Cardiac muscle cell (in vitro differentiated cells and primary cell): ENCODE results near the gene JPH4. TPM values are rescaled to one million over a fixed set of nuclear protein-coding genes. Genes with fewer than 3 reads are reported as not detected.

Source experiments
- DNase-seq, 2 donors: peaks; one replicate each; pipeline versions ENCODE4 v3.0.0 to v3.0.0-alpha.2; 2010 to 2017; ENCODE audit warnings: low read depth in 1 of 2, low spot score in 1 of 2
- H3K27ac ChIP-seq: fragments of 200-600 bp; sonication (generic); 2 replicates; pipeline ENCODE4 v1.5.1; 2016
- H3K27me3 ChIP-seq: fragments of 200-600 bp; sonication (generic); 2 replicates; pipeline ENCODE4 v1.6.0; 2016; ENCODE audit warnings: control low read depth
- H3K36me3 ChIP-seq: fragments of 200-600 bp; sonication (generic); 2 replicates; pipeline ENCODE4 v1.5.1; 2016; ENCODE audit warnings: control low read depth
- H3K4me1 ChIP-seq: fragments of 200-600 bp; sonication (generic); 2 replicates; pipeline ENCODE4 v1.8.1; 2017; ENCODE audit warnings: low read depth, mild to moderate bottlenecking, mixed run types
- H3K4me3 ChIP-seq: fragments of 200-600 bp; sonication (generic); 2 replicates; pipeline ENCODE4 v1.5.1; 2016; ENCODE audit warnings: mild to moderate bottlenecking
- H3K9me3 ChIP-seq: fragments of 200-600 bp; sonication (generic); 2 replicates; pipeline ENCODE4 v1.5.1; 2017; ENCODE audit warnings: low read depth, mild to moderate bottlenecking, control low read depth
- polyA plus RNA-seq: library from polyadenylated mRNA; unstranded; fragments of >200 nt; fragmentation: Nextera tagmentation; extraction: Ambion mirVana; gene quantifications from 2 replicates; pipeline ENCODE4 v1.2.1, GENCODE V29; 2016
- total RNA-seq: library from RNA; depleted of rRNA; stranded (reverse); fragments of >200 nt; gene quantifications from 2 replicates; pipeline ENCODE4 v1.2.3, GENCODE V29; 2016
- TF ChIP-seq, protein P1 (sequence below): IDR thresholded peaks from 2 replicates; pipeline ENCODE4 v1.5.1; 2012; ENCODE audit warnings: low read depth, mild to moderate bottlenecking, low read length

Gene JPH4
- total and polyA plus RNA-seq, 2 experiments from 2014 or later: 0.53 to 0.63 TPM

DNA sequence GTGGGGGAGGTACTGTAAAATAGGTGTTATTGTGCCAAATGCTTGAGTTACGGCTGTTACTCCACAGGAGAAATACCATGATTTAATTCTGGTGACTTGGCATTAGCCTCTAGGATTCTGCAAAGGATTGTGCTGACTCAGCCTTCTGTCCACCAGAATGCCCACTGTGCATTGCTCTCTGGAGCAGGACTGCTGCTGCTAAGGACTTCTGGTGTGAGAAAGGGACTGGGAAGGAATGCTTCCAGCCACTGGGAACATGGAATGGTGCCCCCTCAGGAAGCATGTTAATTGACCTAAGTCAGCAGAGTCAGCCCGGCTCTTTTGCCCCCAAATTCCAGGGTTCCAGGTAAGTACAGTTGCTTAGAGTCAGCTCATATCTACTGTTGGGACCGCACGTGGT, 59.9 kb downstream of the JPH4 start:
- Histone ChIP-seq H3K9me3 (no peaks in the 10 kb centered on the region), H3K36me3 (no peaks in the 10 kb centered on the region), H3K27ac (no peak overlapping the region), H3K4me1 (peaks cover 5% of the 10 kb centered on the region), H3K27me3 (no peaks in the 10 kb centered on the region), H3K4me3 (no peak overlapping the region)
- DNase-seq: peak in 1 of 2 donors; percentile 42
- TF ChIP-seq, protein P1, sequence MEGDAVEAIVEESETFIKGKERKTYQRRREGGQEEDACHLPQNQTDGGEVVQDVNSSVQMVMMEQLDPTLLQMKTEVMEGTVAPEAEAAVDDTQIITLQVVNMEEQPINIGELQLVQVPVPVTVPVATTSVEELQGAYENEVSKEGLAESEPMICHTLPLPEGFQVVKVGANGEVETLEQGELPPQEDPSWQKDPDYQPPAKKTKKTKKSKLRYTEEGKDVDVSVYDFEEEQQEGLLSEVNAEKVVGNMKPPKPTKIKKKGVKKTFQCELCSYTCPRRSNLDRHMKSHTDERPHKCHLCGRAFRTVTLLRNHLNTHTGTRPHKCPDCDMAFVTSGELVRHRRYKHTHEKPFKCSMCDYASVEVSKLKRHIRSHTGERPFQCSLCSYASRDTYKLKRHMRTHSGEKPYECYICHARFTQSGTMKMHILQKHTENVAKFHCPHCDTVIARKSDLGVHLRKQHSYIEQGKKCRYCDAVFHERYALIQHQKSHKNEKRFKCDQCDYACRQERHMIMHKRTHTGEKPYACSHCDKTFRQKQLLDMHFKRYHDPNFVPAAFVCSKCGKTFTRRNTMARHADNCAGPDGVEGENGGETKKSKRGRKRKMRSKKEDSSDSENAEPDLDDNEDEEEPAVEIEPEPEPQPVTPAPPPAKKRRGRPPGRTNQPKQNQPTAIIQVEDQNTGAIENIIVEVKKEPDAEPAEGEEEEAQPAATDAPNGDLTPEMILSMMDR: no peak

Other genes with a start within 250 kb of the JPH4 start
- gene SLC22A17, start 225.9 kb downstream of the JPH4 start, total RNA-seq: 66.6 and 74.0 TPM in 2 replicates
- 43.8 and 55.1 TPM in 2 replicates for gene SLC22A17, start 225.9 kb downstream of the JPH4 start, polyA plus RNA-seq
- gene EFS, start 213.6 kb downstream of the JPH4 start, total RNA-seq: 20.5 and 36.6 TPM in 2 replicates
- 16.7 and 22.2 TPM in 2 replicates for gene EFS, start 213.6 kb downstream of the JPH4 start, polyA plus RNA-seq
- not detected in 2 replicates for gene IL25, start 206.0 kb downstream of the JPH4 start, total RNA-seq
- gene IL25, start 206.0 kb downstream of the JPH4 start, polyA plus RNA-seq: 3.2 and 7.9 TPM in 2 replicates
- gene CMTM5, start 201.7 kb downstream of the JPH4 start, total RNA-seq: 0.21 and 0.49 TPM in 2 replicates
- gene CMTM5, start 201.7 kb downstream of the JPH4 start, polyA plus RNA-seq: 25.2 and 31.4 TPM in 2 replicates
- 4,520 and 8,484 TPM in 2 replicates for gene MYH6, start 170.5 kb downstream of the JPH4 start, total RNA-seq
- gene MYH6, start 170.5 kb downstream of the JPH4 start, polyA plus RNA-seq: 2,795 and 4,145 TPM in 2 replicates
- gene MYH7, start 143.1 kb downstream of the JPH4 start, total RNA-seq: 82.8 and 134 TPM in 2 replicates
- gene MYH7, start 143.1 kb downstream of the JPH4 start, polyA plus RNA-seq: 66.2 and 117 TPM in 2 replicates
- 35.6 and 43.3 TPM in 2 replicates for gene NGDN, start 109.1 kb downstream of the JPH4 start, total RNA-seq
- gene NGDN, start 109.1 kb downstream of the JPH4 start, polyA plus RNA-seq: 66.9 and 80.3 TPM in 2 replicates
- 3.9 and 4.2 TPM in 2 replicates for gene ZFHX2, start 27.0 kb downstream of the JPH4 start, total RNA-seq
- gene ZFHX2, start 27.0 kb downstream of the JPH4 start, polyA plus RNA-seq: 5.6 TPM in 2 replicates
- gene THTPA, start 22.5 kb downstream of the JPH4 start, total RNA-seq: 47.6 and 58.6 TPM in 2 replicates
- 31.3 and 45.2 TPM in 2 replicates for gene THTPA, start 22.5 kb downstream of the JPH4 start, polyA plus RNA-seq
- gene AP1G2, start 11.0 kb downstream of the JPH4 start, total RNA-seq: 61.2 and 123 TPM in 2 replicates
- 141 and 168 TPM in 2 replicates for gene AP1G2, start 11.0 kb downstream of the JPH4 start, polyA plus RNA-seq
- gene DHRS2, start 57.6 kb upstream of the JPH4 start, total RNA-seq: 1.0 TPM in 1 of 2 replicates, not detected in the other
- 0.97 and 1.0 TPM in 2 replicates for gene DHRS2, start 57.6 kb upstream of the JPH4 start, polyA plus RNA-seq